WTC11 (cell line): ENCODE data around the gene CCDC93. TPM values are rescaled to one million over a fixed set of nuclear protein-coding genes. Genes with fewer than 3 reads are reported as not detected.

Experiments
- ATAC-seq: fragments of 200-7000 bp; cut with Tn5 transposase; 2 replicates; pipeline ENCODE4 v1.10.0; 2021; ENCODE audit warnings: mild to moderate bottlenecking, moderate library complexity
- CTCF ChIA-PET: fragments of 300-600 bp; sonication (Branson Sonifier 250); formaldehyde crosslinking; loops from one replicate; lab custom pipeline; 2021; ENCODE audit warnings: antibody characterized with exemption; lab: Charles Lee
- POLR2A ChIA-PET: fragments of 350-600 bp; sonication (Branson Sonifier 250); formaldehyde crosslinking; loops from one replicate; lab custom pipeline; 2021; ENCODE audit warnings: antibody characterized with exemption; lab: Charles Lee
- DNase-seq: peaks from one replicate; pipeline ENCODE4 v3.0.0; 2021; ENCODE audit warnings: low spot score
- H3K27ac Mint-ChIP-seq: 2 replicates; pipeline ENCODE4 v1.8.0; 2021; ENCODE audit warnings: mixed read lengths
- H3K27me3 Mint-ChIP-seq: 2 replicates; pipeline ENCODE4 v1.8.0; 2021; ENCODE audit warnings: low read depth, mild to moderate bottlenecking, moderate library complexity, mixed read lengths
- H3K36me3 Mint-ChIP-seq: 2 replicates; pipeline ENCODE4 v1.8.0; 2021; ENCODE audit warnings: mixed read lengths
- H3K4me1 Mint-ChIP-seq: 2 replicates; pipeline ENCODE4 v1.8.0; 2022; ENCODE audit warnings: mixed read lengths
- H3K4me3 Mint-ChIP-seq: 2 replicates; pipeline ENCODE4 v1.8.0; 2021; ENCODE audit warnings: mild to moderate bottlenecking, moderate library complexity, mixed read lengths
- H3K9me3 Mint-ChIP-seq: 2 replicates; pipeline ENCODE4 v1.8.0; 2021; ENCODE audit warnings: mixed read lengths
- AR ChIP-seq: fragments of 250-450 bp; sonication (Bioruptor Pico); IDR thresholded peaks from 2 replicates; pipeline ENCODE4 v1.9.0; 2021; ENCODE audit warnings: mild to moderate bottlenecking
- ATF1 ChIP-seq: sonication (generic); formaldehyde crosslinking; IDR thresholded peaks from 2 replicates; pipeline ENCODE4 v1.8.1; 2023; ENCODE audit warnings: mild to moderate bottlenecking, moderate library complexity, missing genetic modification reagents
- CREM ChIP-seq: sonication (generic); formaldehyde crosslinking; IDR thresholded peaks from 2 replicates; pipeline ENCODE4 v1.8.1; 2022; ENCODE audit warnings: mild to moderate bottlenecking, missing genetic modification reagents, moderate library complexity
- ELF4 ChIP-seq: sonication (generic); formaldehyde crosslinking; IDR thresholded peaks from 2 replicates; pipeline ENCODE4 v1.8.1; 2022; ENCODE audit warnings: low read depth, mild to moderate bottlenecking, moderate library complexity, missing genetic modification reagents
- ERG ChIP-seq: fragments of 250-450 bp; sonication (Bioruptor Pico); IDR thresholded peaks from 2 replicates; pipeline ENCODE4 v1.8.0; 2021; ENCODE audit warnings: mild to moderate bottlenecking
- FOXJ3 ChIP-seq: sonication (generic); formaldehyde crosslinking; IDR thresholded peaks from 2 replicates; pipeline ENCODE4 v1.9.0; 2021; ENCODE audit warnings: missing genetic modification reagents, mild to moderate bottlenecking, borderline replicate concordance
- GRHL2 ChIP-seq: fragments of 250-450 bp; sonication (Bioruptor Pico); IDR thresholded peaks from 2 replicates; pipeline ENCODE4 v1.8.0; 2022; ENCODE audit warnings: mild to moderate bottlenecking, moderate library complexity; ENCODE audit not compliant: insufficient replicate concordance, severe bottlenecking
- GTF2I ChIP-seq: fragments of 250-450 bp; sonication (Bioruptor Pico); conservative IDR thresholded peaks from 2 replicates; pipeline ENCODE4 v1.4.0; 2021; ENCODE audit warnings: mild to moderate bottlenecking
- HMGXB4 ChIP-seq: sonication (generic); formaldehyde crosslinking; IDR thresholded peaks from 2 replicates; pipeline ENCODE4 v1.8.1; 2023; ENCODE audit warnings: mild to moderate bottlenecking, moderate library complexity, missing genetic modification reagents
- IRF2 ChIP-seq: sonication (generic); formaldehyde crosslinking; IDR thresholded peaks from 2 replicates; pipeline ENCODE4 v1.8.0; 2022; ENCODE audit warnings: low read depth, missing genetic modification reagents, borderline replicate concordance
- JUN ChIP-seq: sonication (generic); formaldehyde crosslinking; IDR thresholded peaks from 2 replicates; pipeline ENCODE4 v1.8.0; 2023; ENCODE audit warnings: mild to moderate bottlenecking, missing genetic modification reagents
- PRRX2 ChIP-seq: fragments of 250-450 bp; sonication (Bioruptor Pico); IDR thresholded peaks from 2 replicates; pipeline ENCODE4 v1.8.0; 2021; ENCODE audit warnings: mild to moderate bottlenecking
- RELA ChIP-seq: sonication (generic); formaldehyde crosslinking; IDR thresholded peaks from 2 replicates; pipeline ENCODE4 v1.8.1; 2022; ENCODE audit warnings: missing genetic modification reagents, mild to moderate bottlenecking, borderline replicate concordance
- SMAD3 ChIP-seq: sonication (generic); formaldehyde crosslinking; IDR thresholded peaks from 2 replicates; pipeline ENCODE4 v1.8.0; 2022; ENCODE audit warnings: missing genetic modification reagents, mild to moderate bottlenecking, borderline replicate concordance
- SOX15 ChIP-seq: fragments of 250-450 bp; sonication (Bioruptor Pico); IDR thresholded peaks from 2 replicates; pipeline ENCODE4 v1.9.0; 2021; ENCODE audit warnings: mild to moderate bottlenecking
- TEAD4 ChIP-seq: sonication (generic); formaldehyde crosslinking; IDR thresholded peaks from 2 replicates; pipeline ENCODE4 v1.8.0; 2022; ENCODE audit warnings: mild to moderate bottlenecking, missing genetic modification reagents
- ZNF219 ChIP-seq: sonication (generic); formaldehyde crosslinking; IDR thresholded peaks from 2 replicates; pipeline ENCODE4 v1.8.0; 2023; ENCODE audit warnings: missing genetic modification reagents, mild to moderate bottlenecking, borderline replicate concordance
- ZNF263 ChIP-seq: sonication (generic); formaldehyde crosslinking; IDR thresholded peaks from 2 replicates; pipeline ENCODE4 v1.8.1; 2022; ENCODE audit warnings: low read depth, mild to moderate bottlenecking, moderate library complexity, missing genetic modification reagents
- total RNA-seq: library from RNA; stranded (reverse); gene quantifications from 3 replicates; pipeline ENCODE4 v1.2.3, GENCODE V29; 2021
- TF ChIP-seq, protein P1 (sequence below): sonication (generic); formaldehyde crosslinking; IDR thresholded peaks from 2 replicates; pipeline ENCODE4 v1.8.0; 2022; ENCODE audit warnings: mild to moderate bottlenecking, missing genetic modification reagents
- TF ChIP-seq, protein P2 (sequence below): sonication (generic); formaldehyde crosslinking; IDR thresholded peaks from 2 replicates; pipeline ENCODE4 v1.8.1; 2022; ENCODE audit warnings: missing genetic modification reagents, borderline replicate concordance
- TF ChIP-seq, protein P3 (sequence below): sonication (generic); formaldehyde crosslinking; IDR thresholded peaks from 2 replicates; pipeline ENCODE4 v1.8.0; 2022; ENCODE audit warnings: mild to moderate bottlenecking, missing genetic modification reagents
- TF ChIP-seq, protein P4 (sequence below): sonication (generic); formaldehyde crosslinking; IDR thresholded peaks from 2 replicates; pipeline ENCODE4 v1.8.1; 2023; ENCODE audit warnings: mild to moderate bottlenecking, missing genetic modification reagents
- TF ChIP-seq, protein P5 (sequence below): sonication (generic); formaldehyde crosslinking; IDR thresholded peaks from 2 replicates; pipeline ENCODE4 v1.8.1; 2022; ENCODE audit warnings: mild to moderate bottlenecking, moderate library complexity, missing genetic modification reagents

The CCDC93 gene
- total RNA-seq, 1 experiment from 2014 or later: 16.9 TPM

DNA sequence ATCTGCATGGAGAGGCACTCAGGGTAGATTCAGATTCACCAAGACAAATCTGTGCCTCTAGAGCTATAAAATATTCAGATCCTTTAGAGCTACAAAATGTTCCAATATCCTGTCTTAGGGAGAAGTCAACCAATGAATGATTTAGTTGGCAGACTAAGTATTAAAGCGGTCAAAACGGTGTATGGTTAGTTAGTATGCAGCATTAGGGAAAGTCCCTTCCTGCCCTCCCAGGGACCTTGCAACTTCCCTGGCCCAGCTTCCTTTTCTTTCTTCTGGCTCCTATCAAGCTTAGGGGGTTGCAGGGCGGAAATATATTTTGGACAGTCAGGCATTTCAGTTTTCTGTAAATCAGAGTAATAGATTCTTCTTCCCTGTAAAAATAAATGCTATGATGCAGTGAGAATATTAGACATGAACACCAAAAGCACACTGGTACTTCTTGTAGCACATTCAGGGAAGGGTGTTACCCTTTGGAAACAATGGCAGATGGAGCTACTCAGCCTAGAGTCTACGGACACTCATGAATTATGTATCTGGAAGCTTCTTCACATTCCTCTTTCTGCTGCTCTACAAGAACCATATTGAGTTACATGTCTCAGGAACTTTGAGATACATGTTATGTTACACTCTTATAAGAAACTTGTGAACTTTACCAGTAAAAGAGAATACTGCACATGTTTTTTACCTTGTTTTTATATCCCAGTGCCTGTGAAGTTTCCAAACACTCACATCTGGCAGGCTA is 45.7 kb downstream of the CCDC93 start:
- Mint-ChIP-seq H3K4me1 (no peaks in the 10 kb centered on the region), H3K27me3 (no peaks in the 10 kb centered on the region), H3K4me3 (no peak overlapping the region), H3K27ac (no peak overlapping the region), H3K9me3 (no peaks in the 10 kb centered on the region), H3K36me3 (peaks cover 25% of the 10 kb centered on the region; the same call in 1 of the 2 replicates)
- ChIA-PET POLR2A (no interaction called here), CTCF (interaction anchor here (1.9 kb wide), 1 partner anchor 35 kb away, joined by 5 read pairs; no protein-coding TSS in a partner anchor)
- TF ChIP-seq ZNF263 (CRISPR knock-in tag): no peak
- TF ChIP-seq TEAD4 (CRISPR knock-in tag): no peak
- TF ChIP-seq ZNF219 (CRISPR knock-in tag): no peak
- TF ChIP-seq, protein P1, sequence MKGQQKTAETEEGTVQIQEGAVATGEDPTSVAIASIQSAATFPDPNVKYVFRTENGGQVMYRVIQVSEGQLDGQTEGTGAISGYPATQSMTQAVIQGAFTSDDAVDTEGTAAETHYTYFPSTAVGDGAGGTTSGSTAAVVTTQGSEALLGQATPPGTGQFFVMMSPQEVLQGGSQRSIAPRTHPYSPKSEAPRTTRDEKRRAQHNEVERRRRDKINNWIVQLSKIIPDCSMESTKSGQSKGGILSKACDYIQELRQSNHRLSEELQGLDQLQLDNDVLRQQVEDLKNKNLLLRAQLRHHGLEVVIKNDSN: no peak
- TF ChIP-seq GTF2I (CRISPR knock-in tag): no peak
- TF ChIP-seq, protein P2, sequence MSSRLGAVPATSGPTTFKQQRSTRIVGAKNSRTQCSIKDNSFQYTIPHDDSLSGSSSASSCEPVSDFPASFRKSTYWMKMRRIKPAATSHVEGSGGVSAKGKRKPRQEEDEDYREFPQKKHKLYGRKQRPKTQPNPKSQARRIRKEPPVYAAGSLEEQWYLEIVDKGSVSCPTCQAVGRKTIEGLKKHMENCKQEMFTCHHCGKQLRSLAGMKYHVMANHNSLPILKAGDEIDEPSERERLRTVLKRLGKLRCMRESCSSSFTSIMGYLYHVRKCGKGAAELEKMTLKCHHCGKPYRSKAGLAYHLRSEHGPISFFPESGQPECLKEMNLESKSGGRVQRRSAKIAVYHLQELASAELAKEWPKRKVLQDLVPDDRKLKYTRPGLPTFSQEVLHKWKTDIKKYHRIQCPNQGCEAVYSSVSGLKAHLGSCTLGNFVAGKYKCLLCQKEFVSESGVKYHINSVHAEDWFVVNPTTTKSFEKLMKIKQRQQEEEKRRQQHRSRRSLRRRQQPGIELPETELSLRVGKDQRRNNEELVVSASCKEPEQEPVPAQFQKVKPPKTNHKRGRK (CRISPR knock-in tag): no peak
- no peak for TF ChIP-seq ERG (CRISPR knock-in tag)
- TF ChIP-seq ATF1 (CRISPR knock-in tag): no peak
- TF ChIP-seq PRRX2 (CRISPR knock-in tag): no peak
- no peak for TF ChIP-seq IRF2 (CRISPR knock-in tag)
- TF ChIP-seq, protein P3, sequence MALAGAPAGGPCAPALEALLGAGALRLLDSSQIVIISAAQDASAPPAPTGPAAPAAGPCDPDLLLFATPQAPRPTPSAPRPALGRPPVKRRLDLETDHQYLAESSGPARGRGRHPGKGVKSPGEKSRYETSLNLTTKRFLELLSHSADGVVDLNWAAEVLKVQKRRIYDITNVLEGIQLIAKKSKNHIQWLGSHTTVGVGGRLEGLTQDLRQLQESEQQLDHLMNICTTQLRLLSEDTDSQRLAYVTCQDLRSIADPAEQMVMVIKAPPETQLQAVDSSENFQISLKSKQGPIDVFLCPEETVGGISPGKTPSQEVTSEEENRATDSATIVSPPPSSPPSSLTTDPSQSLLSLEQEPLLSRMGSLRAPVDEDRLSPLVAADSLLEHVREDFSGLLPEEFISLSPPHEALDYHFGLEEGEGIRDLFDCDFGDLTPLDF (CRISPR knock-in tag): no peak
- TF ChIP-seq GRHL2 (CRISPR knock-in tag): no peak
- TF ChIP-seq AR: no peak
- TF ChIP-seq, protein P4, sequence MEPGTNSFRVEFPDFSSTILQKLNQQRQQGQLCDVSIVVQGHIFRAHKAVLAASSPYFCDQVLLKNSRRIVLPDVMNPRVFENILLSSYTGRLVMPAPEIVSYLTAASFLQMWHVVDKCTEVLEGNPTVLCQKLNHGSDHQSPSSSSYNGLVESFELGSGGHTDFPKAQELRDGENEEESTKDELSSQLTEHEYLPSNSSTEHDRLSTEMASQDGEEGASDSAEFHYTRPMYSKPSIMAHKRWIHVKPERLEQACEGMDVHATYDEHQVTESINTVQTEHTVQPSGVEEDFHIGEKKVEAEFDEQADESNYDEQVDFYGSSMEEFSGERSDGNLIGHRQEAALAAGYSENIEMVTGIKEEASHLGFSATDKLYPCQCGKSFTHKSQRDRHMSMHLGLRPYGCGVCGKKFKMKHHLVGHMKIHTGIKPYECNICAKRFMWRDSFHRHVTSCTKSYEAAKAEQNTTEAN (CRISPR knock-in tag): no peak
- DNase-seq (no peak), ATAC-seq (no peak)

DNA sequence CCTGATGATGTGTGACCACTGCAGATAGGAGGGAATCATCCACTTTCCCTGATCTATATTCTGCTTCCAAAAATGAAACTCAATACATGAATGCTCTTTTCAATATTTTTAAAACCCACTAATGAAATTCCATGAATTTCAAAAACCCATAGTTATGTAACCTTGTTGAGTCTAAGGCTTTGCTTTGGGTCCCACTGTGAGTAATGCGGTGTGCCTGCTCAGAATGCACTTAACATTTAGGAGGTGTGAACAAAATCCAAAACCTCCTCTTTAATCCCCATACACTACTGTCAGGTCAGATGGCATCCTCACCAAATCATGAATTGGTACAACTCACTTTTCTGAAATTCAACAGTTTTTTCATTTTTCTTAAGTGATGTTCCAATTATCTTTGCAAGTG is 50.4 kb downstream of the CCDC93 start:
- DNase-seq (no peak), ATAC-seq (no peak)
- Mint-ChIP-seq H3K9me3 (no peaks in the 10 kb centered on the region), H3K27me3 (no peaks in the 10 kb centered on the region), H3K27ac (no peak overlapping the region), H3K4me3 (no peak overlapping the region), H3K4me1 (no peaks in the 10 kb centered on the region), H3K36me3 (peaks cover 3% of the 10 kb centered on the region; the same call in 1 of the 2 replicates)
- ChIA-PET CTCF (interaction anchor here (1.3 kb wide), 1 partner anchor 40 kb away, joined by 4 read pairs; no protein-coding TSS in a partner anchor), POLR2A (no interaction called here)
- TF ChIP-seq SOX15 (no peak), SMAD3 (CRISPR knock-in tag) (no peak), CREM (CRISPR knock-in tag) (no peak), ZNF263 (CRISPR knock-in tag) (no peak), RELA (CRISPR knock-in tag) (no peak), FOXJ3 (CRISPR knock-in tag) (no peak), JUN (CRISPR knock-in tag) (no peak), HMGXB4 (CRISPR knock-in tag) (no peak), ELF4 (no peak)
- TF ChIP-seq, protein P5, sequence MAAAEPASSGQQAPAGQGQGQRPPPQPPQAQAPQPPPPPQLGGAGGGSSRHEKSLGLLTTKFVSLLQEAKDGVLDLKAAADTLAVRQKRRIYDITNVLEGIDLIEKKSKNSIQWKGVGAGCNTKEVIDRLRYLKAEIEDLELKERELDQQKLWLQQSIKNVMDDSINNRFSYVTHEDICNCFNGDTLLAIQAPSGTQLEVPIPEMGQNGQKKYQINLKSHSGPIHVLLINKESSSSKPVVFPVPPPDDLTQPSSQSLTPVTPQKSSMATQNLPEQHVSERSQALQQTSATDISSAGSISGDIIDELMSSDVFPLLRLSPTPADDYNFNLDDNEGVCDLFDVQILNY (CRISPR knock-in tag): no peak
